H1 (cell line): Measurements from ENCODE around the gene NRXN3. TPM values are rescaled to one million over a fixed set of nuclear protein-coding genes. Genes with fewer than 3 reads are reported as not detected.

Source experiments
- CTCF ChIA-PET: fragments of 300-600 bp; sonication (Branson Sonifier 250); formaldehyde crosslinking; loops from one replicate; lab custom pipeline; 2021; ENCODE audit not compliant: partially characterized antibody; lab: Charles Lee
- POLR2A ChIA-PET: fragments of 300-600 bp; sonication (Branson Sonifier 250); formaldehyde crosslinking; loops from one replicate; lab custom pipeline; 2021; ENCODE audit warnings: inconsistent platforms; ENCODE audit not compliant: partially characterized antibody; lab: Charles Lee
- DNase-seq, 2 experiments: peaks; one replicate each; pipeline versions ENCODE4 v3.0.0 to v3.0.0-alpha.2; 2010 to 2022; ENCODE audit warnings: low spot score in 2 of 2, low read depth in 1 of 2, mixed read lengths in 1 of 2
- FAIRE-seq: peaks from 2 replicates; lab custom pipeline; 2011; peaks lifted over from hg19 to GRCh38; lab: Jason Lieb, UNC
- H2AFZ ChIP-seq: 2 replicates; pipeline ENCODE4 v1.8.1; 2012; ENCODE audit warnings: low read length, inconsistent platforms
- H2AK5ac ChIP-seq: 2 replicates; pipeline ENCODE4 v1.6.1; 2013; ENCODE audit warnings: low read depth, low read length
- H2BK120ac ChIP-seq: replicated peaks from 2 replicates; pipeline ENCODE3; 2013; ENCODE audit warnings: low read depth, low read length, inconsistent platforms
- H2BK12ac ChIP-seq: 2 replicates; pipeline ENCODE4 v1.6.1; 2013; ENCODE audit warnings: low read depth, low read length
- H2BK15ac ChIP-seq: 2 replicates; pipeline ENCODE4 v1.6.1; 2013; ENCODE audit warnings: low read length
- H2BK20ac ChIP-seq: 2 replicates; pipeline ENCODE4 v1.6.1; 2013; ENCODE audit warnings: low read length
- H2BK5ac ChIP-seq: 2 replicates; pipeline ENCODE4 v1.6.1; 2013; ENCODE audit warnings: low read depth, low read length
- H3K14ac ChIP-seq: 2 replicates; pipeline ENCODE4 v1.6.1; 2013; ENCODE audit warnings: inconsistent platforms; ENCODE audit not compliant: insufficient read length
- H3K18ac ChIP-seq: 2 replicates; pipeline ENCODE4 v1.6.1; 2013; ENCODE audit warnings: low read length; ENCODE audit errors: extremely low read depth
- H3K23ac ChIP-seq: 2 replicates; pipeline ENCODE4 v1.6.1; 2013; ENCODE audit warnings: inconsistent platforms; ENCODE audit not compliant: insufficient read length
- H3K23me2 ChIP-seq: 2 replicates; pipeline ENCODE4 v1.6.1; 2013; ENCODE audit warnings: low read depth, low read length
- H3K27ac ChIP-seq: 2 replicates; pipeline ENCODE4 v1.6.1; 2011; ENCODE audit warnings: low read depth, low read length, inconsistent platforms
- H3K27me3 ChIP-seq, 4 experiments: replicated peaks in 1 of 4; 1 replicate in 1 of 4; 2 replicates in 3 of 4; pipeline versions ENCODE4 v1.6.1 to v1.8.1; 2011 to 2013; ENCODE audit warnings: low read length in 3 of 4, mild to moderate bottlenecking in 3 of 4, inconsistent platforms in 2 of 4, mixed read lengths in 2 of 4, moderate library complexity in 1 of 4; ENCODE audit not compliant: control insufficient read depth in 3 of 4, insufficient read depth in 3 of 4; ENCODE audit errors: extremely low read depth in 1 of 4
- H3K36me3 ChIP-seq, 4 experiments: 2 replicates each; pipeline versions ENCODE4 v1.6.1 to v1.8.1; 2011 to 2013; ENCODE audit warnings: mild to moderate bottlenecking in 4 of 4, low read length in 3 of 4, moderate library complexity in 2 of 4, control low read depth in 1 of 4, inconsistent platforms in 1 of 4; ENCODE audit not compliant: insufficient read depth in 4 of 4, control insufficient read depth in 2 of 4
- H3K4ac ChIP-seq: replicated peaks from 2 replicates; pipeline ENCODE3; 2013; ENCODE audit warnings: low read length, low read depth, mixed read lengths, inconsistent platforms; ENCODE audit not compliant: insufficient read length
- H3K4me1 ChIP-seq, 4 experiments: replicated peaks in 1 of 4; 1 replicate in 1 of 4; 2 replicates in 3 of 4; pipeline versions ENCODE4 v1.6.1 to v1.8.1; 2011 to 2013; ENCODE audit warnings: low read length in 3 of 4, inconsistent platforms in 2 of 4, mixed read lengths in 1 of 4; ENCODE audit not compliant: insufficient read depth in 4 of 4, control insufficient read depth in 3 of 4
- H3K4me2 ChIP-seq, 2 experiments: 2 replicates each; pipeline versions ENCODE4 v1.6.1 to v1.8.1; 2011 to 2013; ENCODE audit warnings: low read depth in 2 of 2, low read length in 2 of 2, control low read depth in 1 of 2, inconsistent platforms in 1 of 2, mild to moderate bottlenecking in 1 of 2; ENCODE audit not compliant: insufficient read depth in 1 of 2
- H3K4me3 ChIP-seq, 4 experiments: fragments of 200-600, 300-600 bp in 1 of 4; sonication (generic), shearing (Covaris generic), sonication (Bioruptor Twin) in 1 of 4; 2 replicates each; pipeline versions ENCODE4 v1.5.1 to v1.8.1; 2011 to 2016; ENCODE audit warnings: low read length in 4 of 4, low read depth in 3 of 4, control low read depth in 2 of 4, inconsistent platforms in 2 of 4, mild to moderate bottlenecking in 2 of 4, mixed read lengths in 1 of 4, moderate library complexity in 1 of 4; ENCODE audit not compliant: insufficient read depth in 2 of 4; ENCODE audit errors: extremely low read depth in 1 of 4
- H3K56ac ChIP-seq: replicated peaks from 2 replicates; pipeline ENCODE3; 2013; ENCODE audit warnings: low read depth, mild to moderate bottlenecking, mixed read lengths, low read length, inconsistent platforms; ENCODE audit not compliant: insufficient read length
- H3K79me1 ChIP-seq: 2 replicates; pipeline ENCODE4 v1.6.1; 2013; ENCODE audit warnings: low read depth, low read length, control low read depth
- H3K79me2 ChIP-seq, 2 experiments: 2 replicates each; pipeline versions ENCODE4 v1.6.1 to v1.8.1; 2012 to 2013; ENCODE audit warnings: low read length in 2 of 2, mild to moderate bottlenecking in 2 of 2, inconsistent platforms in 1 of 2; ENCODE audit not compliant: insufficient read depth in 2 of 2, control insufficient read depth in 1 of 2
- H3K9ac ChIP-seq, 4 experiments: replicated peaks in 1 of 4; 1 replicate in 1 of 4; 2 replicates in 3 of 4; pipeline versions ENCODE4 v1.6.1 to v1.8.1; 2011 to 2013; ENCODE audit warnings: low read depth in 3 of 4, low read length in 3 of 4, control low read depth in 2 of 4, mild to moderate bottlenecking in 2 of 4, moderate library complexity in 2 of 4, inconsistent platforms in 1 of 4; ENCODE audit errors: extremely low read depth in 1 of 4
- H3K9me3 ChIP-seq, 2 experiments: 2 replicates each; pipeline versions ENCODE4 v1.6.1 to v1.8.1; 2012 to 2013; ENCODE audit warnings: mild to moderate bottlenecking in 2 of 2, moderate library complexity in 2 of 2, control low read depth in 1 of 2, inconsistent platforms in 1 of 2, low read depth in 1 of 2, low read length in 1 of 2, mixed read lengths in 1 of 2; ENCODE audit not compliant: insufficient read depth in 2 of 2
- H4K20me1 ChIP-seq, 2 experiments: replicated peaks in 1 of 2; 2 replicates each; pipeline versions ENCODE3 to v1.8.1; 2011 to 2013; ENCODE audit warnings: inconsistent platforms in 2 of 2, low read length in 2 of 2, mild to moderate bottlenecking in 1 of 2; ENCODE audit not compliant: insufficient read depth in 2 of 2, control insufficient read depth in 1 of 2
- H4K5ac ChIP-seq: 2 replicates; pipeline ENCODE4 v1.6.1; 2013; ENCODE audit warnings: low read length, low read depth, mixed read lengths, inconsistent platforms; ENCODE audit not compliant: insufficient read length
- H4K8ac ChIP-seq: 2 replicates; pipeline ENCODE4 v1.8.0; 2013; ENCODE audit warnings: mild to moderate bottlenecking, moderate library complexity, low read length, inconsistent platforms; ENCODE audit not compliant: insufficient read depth; ENCODE audit errors: extremely low read depth
- H4K91ac ChIP-seq: replicated peaks from 2 replicates; pipeline ENCODE3; 2013; ENCODE audit warnings: low read length, mixed read lengths, inconsistent platforms; ENCODE audit not compliant: insufficient read length
- CBX8 ChIP-seq: fragments of 300-800, 300-1000 bp; sonication (generic); IDR thresholded peaks from 2 replicates; pipeline ENCODE4 v1.7.1; 2016; ENCODE audit warnings: low read depth, low read length, borderline replicate concordance
- EGR1 ChIP-seq: IDR thresholded peaks from 2 replicates; pipeline ENCODE4 v1.6.1; 2011; ENCODE audit warnings: low read depth, low read length, borderline replicate concordance
- FOSL1 ChIP-seq: IDR thresholded peaks from 2 replicates; pipeline ENCODE4 v1.6.1; 2011; ENCODE audit warnings: mild to moderate bottlenecking, low read depth, low read length, moderate library complexity; ENCODE audit not compliant: insufficient read depth
- GTF2F1 ChIP-seq: IDR thresholded peaks from 2 replicates; pipeline ENCODE4 v1.6.1; 2012; ENCODE audit warnings: low read depth, low read length, improper control_type of control experiment, borderline replicate concordance
- PHF8 ChIP-seq: fragments of 200-600 bp; sonication (generic); conservative IDR thresholded peaks from 2 replicates; pipeline ENCODE4 v1.7.1; 2012; ENCODE audit warnings: low read depth, mild to moderate bottlenecking, inconsistent platforms, low read length, moderate library complexity
- POLR2A ChIP-seq, 2 experiments: IDR thresholded peaks; 1 replicate in 1 of 2; 2 replicates in 1 of 2; pipeline ENCODE4 v1.6.1; 2011; ENCODE audit warnings: low read depth in 2 of 2, low read length in 2 of 2, mild to moderate bottlenecking in 2 of 2; ENCODE audit errors: control extremely low read depth in 1 of 2
- RNF2 ChIP-seq: fragments of 200-900, 300-1000 bp; sonication (generic); IDR thresholded peaks from 2 replicates; pipeline ENCODE4 v1.7.1; 2016; ENCODE audit warnings: borderline replicate concordance, low read depth, mild to moderate bottlenecking, antibody characterized with exemption, low read length; ENCODE audit not compliant: poor library complexity, severe bottlenecking; ENCODE audit errors: missing control alignments
- SIN3A ChIP-seq, 2 experiments: IDR thresholded peaks in 1 of 2; conservative IDR thresholded peaks in 1 of 2; 2 replicates each; pipeline ENCODE4 v1.6.1; 2011 to 2012; ENCODE audit warnings: low read length in 2 of 2, improper control_type of control experiment in 1 of 2, low read depth in 1 of 2, mild to moderate bottlenecking in 1 of 2
- SIX5 ChIP-seq: IDR thresholded peaks from 2 replicates; pipeline ENCODE4 v1.6.1; 2011; ENCODE audit warnings: mild to moderate bottlenecking, low read depth, low read length
- TAF1 ChIP-seq: IDR thresholded peaks from 2 replicates; pipeline ENCODE4 v1.6.1; 2011; ENCODE audit warnings: mild to moderate bottlenecking, low read depth, low read length
- TCF12 ChIP-seq: IDR thresholded peaks from 2 replicates; pipeline ENCODE4 v1.6.1; 2011; ENCODE audit warnings: low read depth, mild to moderate bottlenecking, low read length
- WGBS, 2 experiments: shearing (Covaris generic) in 1 of 2; methylation state at CpG; one replicate each; pipeline versions ENCODE4 v1.1.6 to v1.1.7; 2013 to 2015; ENCODE audit warnings: low lambda C conversion rate in 2 of 2, mixed read lengths in 2 of 2, inconsistent platforms in 1 of 2, low coverage in 1 of 2, missing lambda C conversion rate in 1 of 2; ENCODE audit not compliant: insufficient replicate concordance in 2 of 2, insufficient coverage in 1 of 2, insufficient read length in 1 of 2; ENCODE audit errors: extremely low coverage in 1 of 2, missing lambda C conversion rate in 1 of 2; 5-methylcytosine and 5-hydroxymethylcytosine counted together
- polyA plus RNA-seq, 7 experiments: library from polyadenylated mRNA; depleted of rRNA in 3 of 7; stranded (reverse) in 5 of 7; unstranded in 2 of 7; fragments of >200 nt in 5 of 7; fragments of 200-250 nt in 2 of 7; gene quantifications; 1 replicate in 5 of 7; 2 replicates in 1 of 7; 4 replicates in 1 of 7; pipeline versions ENCODE4 v1.2.1 to v1.2.3, GENCODE V29; 2011 to 2013; ENCODE audit warnings: missing spikeins in 2 of 7, mixed read lengths in 2 of 7
- total RNA-seq: library from RNA; stranded (reverse); fragmentation: NEBNext Ultra II Directional; extraction: Animal tissue kit (Norgen Biotek cat#: 25700); gene quantifications from 2 replicates; pipeline ENCODE4 v1.2.1, GENCODE V29; 2021
- TF ChIP-seq, protein P1 (sequence below): IDR thresholded peaks from 2 replicates; pipeline ENCODE4 v1.6.1; 2012; ENCODE audit warnings: inconsistent platforms
- TF ChIP-seq, protein P2 (sequence below): IDR thresholded peaks from 2 replicates; pipeline ENCODE4 v1.6.1; 2011; ENCODE audit warnings: low read length, improper control_type of control experiment

Gene NRXN3
- total and polyA plus RNA-seq, 2 of the 8 experiments (the other 6 are each of a cell fraction or from before 2014, with no cell fraction given), result 2.6 to 4.1 TPM

DNA sequence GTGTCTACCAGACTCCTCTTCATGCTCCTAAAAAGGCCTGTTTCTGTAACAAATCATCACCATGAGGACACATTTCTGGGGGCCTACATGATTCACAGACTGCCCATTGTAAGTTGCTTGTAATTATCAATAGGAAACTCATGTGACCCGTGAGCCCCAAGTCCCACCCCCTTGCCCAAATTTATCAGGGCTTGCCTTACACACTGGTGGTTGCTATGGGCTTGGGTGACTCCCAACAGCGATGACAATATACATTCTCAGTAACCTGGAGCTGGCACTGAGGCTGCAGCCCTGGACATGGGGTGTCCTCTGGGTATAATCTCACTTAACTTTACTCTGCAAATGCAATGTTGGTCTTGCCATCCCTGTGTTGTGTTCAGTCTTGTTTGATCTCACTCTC is 149.2 kb downstream of the NRXN3 start:
- Histone ChIP-seq H2AFZ (no peak overlapping the region), H3K27me3 (no peaks in the 10 kb centered on the region), H4K20me1 (no peaks in the 10 kb centered on the region), H3K79me2 (no peaks in the 10 kb centered on the region), H3K79me1 (no peaks in the 10 kb centered on the region), H3K23ac (no peak overlapping the region), H2BK20ac (no peak overlapping the region), H3K14ac (no peak overlapping the region), H3K4ac (no peak overlapping the region), H4K91ac (no peak overlapping the region), H4K5ac (no peak overlapping the region), H2BK15ac (no peak overlapping the region), H3K18ac (no peak overlapping the region), H2BK5ac (no peak overlapping the region), H3K4me3 (no peak overlapping the region), H3K4me1 (peaks cover 2 to 12% (median 4%) of the 10 kb centered on the region in 4 experiments; a peak in 5 of 7 replicates), H3K9ac (no peak overlapping the region), H2BK120ac (no peak overlapping the region), H3K4me2 (no peak overlapping the region), H3K23me2 (no peaks in the 10 kb centered on the region), H3K9me3 (no peaks in the 10 kb centered on the region), H3K27ac (no peak overlapping the region), H4K8ac (no peak overlapping the region), H2BK12ac (no peak overlapping the region), H3K56ac (no peak overlapping the region), H2AK5ac (no peak overlapping the region), H3K36me3 (no peaks in the 10 kb centered on the region)
- DNase-seq (no peak), FAIRE-seq (no peak)
- POLR2A ChIA-PET, result no interaction called here
- 100% methylated on average over 2 of the region's 2 CpGs; no CpG with 5 or more reads in 1 of the 2 experiments for WGBS, 2 experiments
- CTCF ChIA-PET, result no interaction called here
- TF ChIP-seq, protein P1, sequence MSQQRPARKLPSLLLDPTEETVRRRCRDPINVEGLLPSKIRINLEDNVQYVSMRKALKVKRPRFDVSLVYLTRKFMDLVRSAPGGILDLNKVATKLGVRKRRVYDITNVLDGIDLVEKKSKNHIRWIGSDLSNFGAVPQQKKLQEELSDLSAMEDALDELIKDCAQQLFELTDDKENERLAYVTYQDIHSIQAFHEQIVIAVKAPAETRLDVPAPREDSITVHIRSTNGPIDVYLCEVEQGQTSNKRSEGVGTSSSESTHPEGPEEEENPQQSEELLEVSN, result no peak
- TF ChIP-seq GTF2F1, result no peak
- TF ChIP-seq, protein P2, sequence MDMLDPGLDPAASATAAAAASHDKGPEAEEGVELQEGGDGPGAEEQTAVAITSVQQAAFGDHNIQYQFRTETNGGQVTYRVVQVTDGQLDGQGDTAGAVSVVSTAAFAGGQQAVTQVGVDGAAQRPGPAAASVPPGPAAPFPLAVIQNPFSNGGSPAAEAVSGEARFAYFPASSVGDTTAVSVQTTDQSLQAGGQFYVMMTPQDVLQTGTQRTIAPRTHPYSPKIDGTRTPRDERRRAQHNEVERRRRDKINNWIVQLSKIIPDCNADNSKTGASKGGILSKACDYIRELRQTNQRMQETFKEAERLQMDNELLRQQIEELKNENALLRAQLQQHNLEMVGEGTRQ, result no peak
- no peak for TF ChIP-seq SIX5
- no peak for TF ChIP-seq CBX8
- TF ChIP-seq POLR2A (IDR thresholded peaks at IDR 0.05; ENCODE audit: control extremely low read depth in 1 of 2, low read depth in 2 of 2, low read length in 2 of 2), result no peak
- no peak for TF ChIP-seq PHF8
- TF ChIP-seq RNF2, result no peak
- TF ChIP-seq TAF1, result no peak
- no peak for TF ChIP-seq SIN3A (conservative IDR thresholded peaks at IDR 0.05 in 1 of 2, IDR thresholded peaks at IDR 0.05 in 1 of 2; ENCODE audit: low read depth in 1 of 2, low read length in 2 of 2)
- no peak for TF ChIP-seq FOSL1
- no peak for TF ChIP-seq EGR1
- no peak for TF ChIP-seq TCF12
